ENCODE results near the gene ITGB5. TPM values are rescaled to one million over a fixed set of nuclear protein-coding genes. Genes with fewer than 3 reads are reported as not detected.

The ITGB5 gene
- total RNA-seq, 1 experiment from 2014 or later = 77.8 TPM

- no TSS peak for BruUV-seq (replicated peaks)
- ChIA-PET CTCF (no interaction called here), RAD21 (ENCODE audit: low non-redundant PET in 1 of 2, low total read pairs in 2 of 2, uncharacterized antibody in 2 of 2, unreplicated experiment in 2 of 2) (no interaction called here)
Observed at GRCh38 chr3:124714223-124714853, 172.8 kb downstream of the ITGB5 start.

More at GRCh38 chr3:124714223-124714853, 172.8 kb downstream of the ITGB5 start:
- ATAC-seq (no peak), DNase-seq (ENCODE audit: low read depth, low spot score) (no peak)
- Histone ChIP-seq H3K9me2 (ENCODE audit: insufficient read depth) (no peaks in the 10 kb centered on the region), H3K4me3 (replicated peaks in 1 of 2; ENCODE audit: low read depth in 1 of 2, low read length in 2 of 2) (no peak overlapping the region), H3K9ac (ENCODE audit: low read length) (no peak overlapping the region), H3K4me2 (ENCODE audit: low read length) (no peak overlapping the region), H3K4me1 (ENCODE audit: control insufficient read depth in 1 of 2, insufficient read depth in 2 of 2, low read length in 2 of 2) (no peaks in the 10 kb centered on the region), H2AFZ (ENCODE audit: low read depth, low read length, poor library complexity, severe bottlenecking) (no peak overlapping the region), H3K9me3 (ENCODE audit: control insufficient read depth in 1 of 2, insufficient read depth in 1 of 2, low read depth in 1 of 2, low read length in 2 of 2) (no peaks in the 10 kb centered on the region), H3K27ac (ENCODE audit: low read depth, low read length) (no peak overlapping the region), H3K36me3 (ENCODE audit: control insufficient read depth in 1 of 2, insufficient read depth in 2 of 2, low read length in 2 of 2) (no peaks in the 10 kb centered on the region), H3K79me2 (ENCODE audit: insufficient read depth, low read length) (no peaks in the 10 kb centered on the region), H4K20me1 (ENCODE audit: insufficient read depth) (no peaks in the 10 kb centered on the region), H3K27me3 (ENCODE audit: insufficient read depth, low read length) (0 out of 2 replicates have a peak, but pooled peaks cover 6% of the 10 kb centered on the region)
- intact Hi-C loops (cut with micrococcal nuclease) = no loop called here
- TF ChIP-seq ZBTB33 (IDR thresholded peaks at IDR 0.05; ENCODE audit: extremely low read depth, insufficient replicate concordance, low read length) (no peak), SP1 (IDR thresholded peaks at IDR 0.05; ENCODE audit: low read depth) (no peak), POLR2AphosphoS5 (IDR thresholded peaks at IDR 0.05; ENCODE audit: low read depth, low read length) (no peak), REST (IDR thresholded peaks at IDR 0.05; ENCODE audit: low read depth) (no peak), TCF7L2 (IDR thresholded peaks at IDR 0.05; ENCODE audit: borderline replicate concordance, extremely low read depth, insufficient read depth, insufficient read length) (no peak), EZH2 (IDR thresholded peaks at IDR 0.05) (no peak), CTCF (IDR thresholded peaks at IDR 0.05 in 2 of 3, conservative IDR thresholded peaks at IDR 0.05 in 1 of 3; ENCODE audit: borderline replicate concordance in 1 of 3, insufficient read depth in 1 of 3, low read depth in 2 of 3, low read length in 2 of 3) (no peak), RAD21 (IDR thresholded peaks at IDR 0.05; ENCODE audit: low read depth) (no peak), CEBPB (IDR thresholded peaks at IDR 0.05; ENCODE audit: low read depth) (no peak), ZFX (IDR thresholded peaks at IDR 0.05) (no peak), POLR2A (IDR thresholded peaks at IDR 0.05; ENCODE audit: borderline replicate concordance, extremely low read depth, insufficient read depth, insufficient read length) (no peak), ZNF274 (IDR thresholded peaks at IDR 0.05; ENCODE audit: low read depth, low read length) (no peak), ELF1 (IDR thresholded peaks at IDR 0.05; ENCODE audit: borderline replicate concordance, low read depth) (no peak), MAX (IDR thresholded peaks at IDR 0.05) (no peak), EZH2phosphoT487 (IDR thresholded peaks at IDR 0.05; ENCODE audit: borderline replicate concordance) (no peak), ATF3 (IDR thresholded peaks at IDR 0.05) (no peak), CBX3 (IDR thresholded peaks at IDR 0.05; ENCODE audit: low read depth) (no peak), FOSL1 (IDR thresholded peaks at IDR 0.05; ENCODE audit: low read depth) (no peak), SIN3A (IDR thresholded peaks at IDR 0.05; ENCODE audit: low read depth) (no peak)
- POLR2A ChIA-PET = interaction anchor here (1.1 kb wide), 1 partner anchor 16 kb away, joined by 3 read pairs; the partner anchor contains the start of gene UMPS
